EL (cell line): Measurements from ENCODE around the gene SCN2A.
"Not testable (repeated sequence)": the region's sequence is repeated elsewhere in the genome, so short reads cannot be mapped to it uniquely, and the experiment has no call there.

Experiments
- DNase-seq: peaks from one replicate; pipeline ENCODE4 v3.0.0-alpha.2; 2016

Gene SCN2A

DNA sequence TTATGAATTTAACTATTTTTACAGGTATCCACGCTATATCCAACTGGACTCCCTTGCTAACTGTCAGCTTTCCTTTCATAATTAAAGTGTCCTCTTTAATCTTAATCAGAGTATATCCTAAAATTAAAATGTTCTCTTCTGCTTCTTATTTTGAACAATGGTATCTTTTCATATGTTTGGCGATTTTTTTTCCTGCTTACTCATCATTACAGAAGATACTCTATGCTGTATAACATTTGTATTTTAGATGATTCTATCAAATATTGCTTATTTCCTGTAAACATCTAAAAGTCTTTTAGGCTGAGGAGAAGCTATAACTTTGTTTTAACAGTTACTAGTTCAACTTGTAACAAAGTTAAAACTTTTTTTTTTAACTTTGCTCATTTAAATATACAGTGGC, 17.4 kb downstream of the SCN2A start:
- no peak for DNase-seq

DNA sequence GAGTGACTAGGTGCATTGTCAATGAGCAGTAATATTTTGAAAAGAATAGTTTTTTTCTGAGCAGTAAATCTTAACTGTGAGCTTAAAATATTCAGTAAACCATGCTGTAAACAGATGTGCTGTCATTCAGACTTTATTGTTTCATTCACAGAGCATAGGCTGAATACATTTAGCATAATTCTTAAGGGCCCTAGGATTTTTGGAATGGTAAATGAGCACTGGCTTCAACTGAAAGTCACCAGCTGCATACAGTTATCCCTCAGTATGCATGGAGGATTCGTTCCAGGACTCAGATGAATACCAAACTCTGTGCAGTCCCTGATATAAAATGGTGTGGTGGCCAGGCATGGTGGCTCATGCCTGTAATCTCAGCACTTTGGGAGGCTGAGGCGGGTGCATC, 21.1 kb downstream of the SCN2A start:
- DNase-seq = not testable (repeated sequence)

DNA sequence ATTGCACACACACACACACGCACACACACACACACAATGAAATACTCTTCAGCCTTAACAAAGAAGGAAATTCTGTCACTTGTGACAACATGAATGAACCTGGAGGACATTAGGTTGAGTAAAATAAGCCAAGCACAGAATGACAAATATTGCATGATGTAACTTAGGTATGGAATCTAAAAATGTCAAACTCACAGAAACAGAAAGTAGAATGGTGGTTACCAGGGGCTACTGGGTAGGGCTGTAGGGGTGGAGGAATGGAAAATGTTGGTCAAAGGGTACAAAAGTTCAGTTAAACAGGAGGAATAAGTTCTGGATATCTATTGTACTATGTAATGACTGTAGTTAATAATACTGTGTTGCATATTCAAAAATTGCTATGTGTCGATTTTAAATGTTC, 29.5 kb downstream of the SCN2A start:
- no peak for DNase-seq

DNA sequence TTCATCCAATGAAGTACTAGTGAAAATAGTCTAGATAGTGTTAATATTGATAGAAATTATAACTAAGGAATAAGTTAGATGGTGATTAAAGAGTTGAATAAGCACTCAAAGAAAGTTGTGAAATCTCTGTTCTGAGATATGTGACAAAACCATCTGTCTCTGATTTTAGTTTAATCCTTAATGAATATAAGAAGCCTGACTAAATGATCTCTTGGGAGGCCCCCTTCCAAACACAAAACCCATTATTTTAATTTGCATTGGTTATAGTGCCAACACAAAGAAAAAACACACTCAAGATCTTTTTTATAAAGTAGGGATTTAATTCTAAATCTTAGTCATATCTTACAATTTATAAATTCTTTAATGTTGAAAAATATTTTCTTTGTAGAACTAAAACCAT, 34.0 kb downstream of the SCN2A start:
- no peak for DNase-seq

DNA sequence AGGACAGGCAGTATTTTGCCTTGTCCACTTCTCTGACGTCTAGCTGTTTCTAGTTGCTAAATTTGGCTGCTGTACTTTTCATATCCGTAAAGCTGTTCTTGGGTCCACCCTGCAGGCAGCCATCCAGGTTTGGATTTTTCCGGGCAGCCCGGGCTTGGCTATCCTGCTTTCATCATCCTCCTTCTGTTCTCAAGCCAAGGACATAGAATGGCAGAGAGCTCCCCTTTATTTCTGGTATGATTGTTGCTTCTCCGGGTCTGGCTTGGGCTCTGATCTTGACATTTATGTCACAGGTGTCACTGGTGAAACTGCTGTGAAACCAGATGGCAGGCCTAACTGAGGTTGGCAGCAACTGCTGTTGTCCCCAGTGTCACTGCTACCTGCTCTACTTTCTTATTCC, 35.5 kb downstream of the SCN2A start:
- no peak for DNase-seq

DNA sequence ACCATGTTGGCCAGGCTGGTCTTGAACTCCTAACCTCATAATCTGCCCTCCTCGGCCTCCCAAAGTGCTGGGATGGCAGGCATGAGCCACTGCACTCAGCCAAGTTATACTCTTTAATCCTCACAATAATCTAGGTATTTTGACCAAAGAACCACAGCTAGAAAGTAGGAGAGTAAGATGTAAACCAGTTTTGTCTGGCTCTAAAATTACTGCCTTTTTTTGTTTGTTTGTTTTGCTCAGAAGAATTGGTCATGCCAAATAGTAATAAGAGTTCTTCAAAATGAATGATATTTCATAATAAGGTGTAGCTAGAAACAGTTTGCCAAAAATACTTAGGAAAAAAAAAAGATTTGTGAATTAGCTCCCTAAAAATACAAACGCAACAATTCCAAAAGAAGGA, 36.7 kb downstream of the SCN2A start:
- no peak for DNase-seq

DNA sequence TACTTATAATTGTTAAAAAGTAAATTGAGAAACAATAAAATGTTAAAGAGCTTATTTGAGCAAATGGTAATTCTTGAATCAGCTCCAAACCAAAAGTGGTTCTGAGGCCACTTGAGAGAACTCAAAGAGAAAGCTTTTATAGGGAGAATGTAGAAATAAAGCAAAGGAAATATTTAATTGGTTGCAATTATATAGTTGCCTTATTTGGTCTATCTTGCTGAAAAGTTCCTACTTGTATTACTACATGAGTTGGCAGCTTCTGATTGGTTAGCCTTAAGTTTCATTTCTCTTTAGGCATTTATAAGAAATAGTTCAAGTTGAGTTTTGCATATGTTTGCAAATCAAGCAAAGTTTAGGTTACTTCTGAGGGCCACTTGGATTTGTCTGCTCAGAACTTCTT, 38.1 kb downstream of the SCN2A start:
- peak; percentile 10 for DNase-seq

DNA sequence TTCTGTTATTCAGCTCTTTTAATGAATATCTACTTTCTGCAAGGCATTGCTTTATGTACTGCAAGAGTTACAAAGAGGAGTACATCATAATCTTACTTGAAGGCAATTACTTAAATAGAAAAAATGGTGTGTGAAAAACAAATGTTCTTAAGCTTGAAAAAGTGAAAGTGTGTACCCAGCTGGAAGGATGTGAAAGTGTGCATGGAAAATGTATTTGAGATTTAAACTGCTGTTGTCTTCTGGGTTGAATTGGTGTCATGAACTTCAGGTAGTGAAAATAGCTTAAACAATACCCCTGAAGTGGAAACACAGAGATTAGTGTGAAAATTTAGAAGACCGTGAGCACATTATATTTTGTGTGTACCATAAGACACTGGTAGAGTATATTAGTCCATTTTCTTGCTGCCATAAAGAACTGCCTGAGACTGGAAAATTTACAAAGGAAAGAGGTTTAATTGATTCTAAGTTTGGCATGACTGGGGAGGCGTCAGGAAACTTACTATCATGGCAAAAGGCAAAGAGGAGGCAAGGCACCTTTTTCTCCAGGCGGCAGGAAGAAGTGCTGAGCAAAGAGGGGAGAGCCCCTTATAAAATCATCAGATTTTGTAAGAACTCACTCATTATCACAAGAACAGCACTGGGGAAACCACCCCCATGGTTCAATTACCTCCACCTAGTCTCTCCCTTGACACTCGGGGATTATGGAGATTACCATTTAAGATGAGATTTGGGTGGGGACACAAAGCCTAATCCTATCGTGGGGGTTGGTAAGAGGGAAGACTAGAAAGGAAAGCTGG, 38.8 kb downstream of the SCN2A start:
- DNase-seq = no peak

DNA sequence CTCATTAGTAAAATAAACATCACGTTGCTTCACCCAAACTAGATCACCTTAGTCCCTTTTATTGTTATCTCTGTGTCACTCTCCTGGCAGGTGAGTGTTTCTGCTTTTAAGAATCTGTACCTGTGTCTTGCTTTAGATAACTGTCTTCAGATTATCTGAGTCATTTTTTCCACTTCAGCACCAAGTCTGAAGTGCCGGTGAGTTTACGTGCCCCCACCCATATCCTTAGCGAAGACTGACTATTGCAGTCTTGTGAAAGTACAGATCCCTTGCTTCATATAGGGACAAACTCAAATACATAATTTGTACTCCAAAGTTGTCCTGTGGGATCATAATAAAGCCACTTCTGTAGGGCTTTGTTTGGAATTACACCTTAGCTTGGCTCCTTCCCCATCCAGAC, 41.1 kb downstream of the SCN2A start:
- DNase-seq = no peak

DNA sequence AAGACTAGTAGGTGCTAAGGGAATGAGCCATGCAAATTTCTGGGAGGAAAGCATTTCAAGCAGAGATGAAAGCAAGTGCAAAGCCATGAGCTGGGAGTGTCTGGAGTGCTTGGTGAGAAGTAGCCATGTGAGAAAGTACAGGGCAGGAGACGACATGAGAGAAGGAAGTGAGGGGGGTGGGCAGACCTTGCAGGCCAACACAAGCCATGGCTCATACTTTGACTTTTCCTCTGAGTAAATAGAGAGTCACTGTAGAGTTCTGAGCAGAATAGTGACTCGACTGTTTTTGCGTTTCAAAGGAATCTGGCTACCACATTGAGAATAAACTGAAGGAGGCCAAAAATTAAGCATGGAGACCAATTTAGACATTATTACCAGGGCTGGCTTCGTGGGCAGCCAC, 42.2 kb downstream of the SCN2A start:
- DNase-seq = no peak

DNA sequence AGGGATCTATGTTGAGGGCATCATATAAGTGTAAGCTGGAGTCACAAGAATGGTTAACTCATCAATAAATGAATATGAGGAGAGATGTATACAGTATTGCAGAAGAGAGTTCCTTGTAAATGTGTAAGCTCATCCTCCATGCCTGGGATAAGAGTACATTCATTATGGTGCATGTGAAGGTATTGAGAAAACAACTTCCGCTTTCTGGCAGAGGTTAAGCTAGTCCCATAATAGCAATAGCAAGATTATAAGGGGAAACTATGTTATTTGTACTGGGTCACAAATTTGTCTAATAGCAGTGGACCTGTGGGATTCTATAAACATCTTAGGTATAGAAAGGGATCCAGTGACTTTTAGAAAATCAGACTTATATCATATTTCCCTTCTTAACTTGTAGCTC, 44.1 kb downstream of the SCN2A start:
- DNase-seq = no peak

DNA sequence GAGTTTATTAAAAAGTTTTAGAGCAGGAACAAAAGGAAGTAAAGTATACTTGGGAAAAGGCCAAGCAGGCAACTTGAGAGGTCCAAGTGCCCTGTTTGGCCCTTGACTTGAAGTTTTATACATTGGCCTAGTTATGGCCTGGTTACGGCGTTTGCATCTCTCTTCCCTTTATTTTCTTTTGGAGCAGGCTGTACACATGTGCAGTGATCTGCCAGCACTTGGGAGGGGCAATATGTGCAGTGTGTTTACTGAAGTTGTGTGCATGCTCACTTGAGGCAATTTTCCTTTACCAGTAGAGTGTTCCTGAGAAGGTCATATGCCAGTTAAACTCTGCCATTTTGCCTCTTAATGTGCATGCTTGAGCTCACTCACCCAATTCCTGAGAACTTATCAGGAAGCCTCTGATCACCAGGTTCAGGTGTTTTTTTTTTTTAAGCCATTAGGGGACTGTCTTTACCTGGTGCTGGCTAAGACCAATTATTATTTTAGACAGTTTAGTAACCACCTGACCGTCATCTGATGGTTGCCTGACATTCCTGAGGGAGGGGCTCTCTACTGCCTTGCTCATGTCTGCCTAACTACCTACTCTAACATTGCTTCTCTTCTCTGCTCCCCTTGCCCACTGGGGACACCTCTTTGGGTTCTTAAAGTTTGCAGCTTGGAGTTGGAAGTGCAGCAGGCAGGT, 48.0 kb downstream of the SCN2A start:
- DNase-seq = no peak

DNA sequence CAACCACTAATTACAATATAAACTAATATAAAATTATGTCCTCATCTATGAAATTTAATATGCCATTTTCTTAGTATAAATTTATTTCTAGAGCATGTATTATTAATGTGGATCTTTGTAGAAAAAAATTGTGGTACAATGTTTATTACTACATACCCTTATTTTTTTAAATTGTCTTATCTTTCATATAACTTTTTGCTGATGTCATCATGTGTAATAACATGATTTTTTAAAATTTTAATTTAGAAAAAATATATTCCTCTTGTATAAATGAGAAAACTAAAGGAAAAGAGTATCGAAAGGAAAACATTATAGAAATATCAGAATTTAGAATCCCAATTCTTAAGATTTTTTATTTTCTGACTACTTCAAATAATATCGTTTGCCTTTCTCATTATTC, 49.9 kb downstream of the SCN2A start:
- DNase-seq = no peak

DNA sequence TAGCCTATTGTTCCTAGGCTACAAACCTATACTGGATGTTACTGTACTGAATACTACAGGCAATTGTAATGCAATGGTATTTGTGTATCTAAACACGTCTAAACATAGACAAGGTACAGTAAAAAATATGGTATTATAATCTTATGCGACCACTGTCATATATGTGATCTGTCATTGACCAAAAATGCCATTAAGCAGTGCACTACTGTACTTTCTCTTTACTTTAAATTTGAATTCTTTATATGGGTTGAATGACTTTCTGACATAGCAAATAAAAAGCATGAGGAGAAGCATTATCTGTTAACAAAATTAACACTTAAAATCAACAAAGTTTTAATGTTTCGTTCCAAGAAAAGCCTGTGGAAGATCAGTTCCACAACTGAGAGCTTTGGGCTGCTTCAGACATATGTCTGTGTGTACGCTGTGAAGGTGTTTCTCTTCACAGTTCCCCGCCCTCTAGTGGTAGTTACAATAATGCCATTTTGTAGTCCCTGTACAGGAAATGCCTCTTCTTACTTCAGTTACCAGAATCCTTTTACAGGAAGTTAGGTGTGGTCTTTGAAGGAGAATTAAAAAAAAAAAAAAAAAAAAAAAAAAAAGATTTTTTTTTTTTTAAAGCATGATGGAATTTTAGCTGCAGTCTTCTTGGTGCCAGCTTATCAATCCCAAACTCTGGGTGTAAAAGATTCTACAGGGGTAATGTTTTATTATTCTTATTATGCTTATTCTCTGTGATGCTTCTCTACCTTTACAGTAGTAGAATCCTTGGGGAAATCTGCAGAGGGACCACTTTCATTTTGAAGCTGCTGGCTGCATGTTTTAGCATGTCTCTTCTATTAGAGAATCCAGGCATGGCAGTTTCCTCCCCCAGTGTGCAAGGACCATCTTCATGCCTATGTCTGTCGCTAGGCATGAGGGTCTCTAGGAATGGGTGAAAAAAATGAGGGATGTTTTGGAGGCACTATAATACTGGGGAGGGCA, 54.5 kb downstream of the SCN2A start:
- DNase-seq = peak; percentile 76

DNA sequence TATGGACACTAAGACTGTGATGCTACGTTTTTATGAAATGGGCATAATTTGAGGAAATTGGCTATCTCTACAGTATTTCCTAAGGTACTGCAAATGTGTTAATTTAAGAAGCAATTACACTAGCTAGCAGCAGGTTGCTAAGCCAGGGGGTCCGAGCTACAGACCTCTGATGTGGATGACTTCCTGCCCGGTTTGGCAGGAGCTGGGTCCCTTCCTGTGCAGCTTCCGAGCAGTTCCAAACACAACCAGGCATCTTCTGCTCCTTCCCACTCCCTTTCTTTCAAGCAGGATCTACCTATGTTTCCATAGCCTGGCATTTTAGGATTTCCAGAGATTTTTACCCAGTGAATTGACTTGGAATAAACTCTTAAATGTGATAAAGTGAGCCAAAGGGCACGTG, 55.7 kb downstream of the SCN2A start:
- DNase-seq = no peak

DNA sequence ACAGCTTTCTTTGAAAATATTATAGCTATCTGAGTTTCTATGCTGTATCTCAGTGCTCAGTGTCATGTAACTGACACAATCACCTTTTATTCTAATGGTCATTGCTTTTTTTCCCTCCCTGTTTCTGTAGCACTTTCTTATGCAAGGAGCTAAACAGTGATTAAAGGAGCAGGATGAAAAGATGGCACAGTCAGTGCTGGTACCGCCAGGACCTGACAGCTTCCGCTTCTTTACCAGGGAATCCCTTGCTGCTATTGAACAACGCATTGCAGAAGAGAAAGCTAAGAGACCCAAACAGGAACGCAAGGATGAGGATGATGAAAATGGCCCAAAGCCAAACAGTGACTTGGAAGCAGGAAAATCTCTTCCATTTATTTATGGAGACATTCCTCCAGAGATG, 56.4 kb downstream of the SCN2A start:
- no peak for DNase-seq

DNA sequence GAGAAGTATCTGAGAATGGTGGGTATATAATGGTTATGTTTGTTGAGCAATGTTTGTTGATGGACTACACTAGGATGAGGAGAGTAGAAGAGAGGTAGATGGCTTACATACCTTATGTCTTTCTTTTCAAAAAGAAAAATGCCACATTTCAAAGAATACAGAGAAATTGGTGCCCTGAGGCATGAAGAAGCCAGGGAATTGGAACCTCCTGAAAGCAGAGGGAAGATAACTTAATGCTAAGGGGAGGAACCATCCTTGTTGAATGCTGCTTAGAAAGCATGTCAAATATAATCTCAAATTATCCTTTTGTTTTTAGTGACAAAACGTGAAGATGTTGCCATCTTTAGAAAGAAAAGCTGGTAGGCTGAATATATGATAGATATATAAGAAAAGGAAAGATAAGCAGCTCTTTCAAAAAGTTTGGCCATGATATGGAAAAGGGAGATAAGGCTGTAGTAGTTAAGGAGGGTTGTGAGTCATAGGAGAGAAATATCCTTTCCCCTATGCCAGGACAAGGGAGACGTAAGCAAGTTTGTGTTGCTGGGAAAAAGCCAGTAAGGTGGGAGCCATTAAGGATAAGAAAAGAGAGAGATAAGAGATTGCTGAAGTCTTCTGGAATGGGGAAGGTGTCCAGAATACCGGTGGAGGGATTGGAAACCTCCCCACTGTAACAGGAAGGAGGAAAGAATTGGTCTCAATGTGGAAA, 66.3 kb downstream of the SCN2A start:
- DNase-seq = no peak

DNA sequence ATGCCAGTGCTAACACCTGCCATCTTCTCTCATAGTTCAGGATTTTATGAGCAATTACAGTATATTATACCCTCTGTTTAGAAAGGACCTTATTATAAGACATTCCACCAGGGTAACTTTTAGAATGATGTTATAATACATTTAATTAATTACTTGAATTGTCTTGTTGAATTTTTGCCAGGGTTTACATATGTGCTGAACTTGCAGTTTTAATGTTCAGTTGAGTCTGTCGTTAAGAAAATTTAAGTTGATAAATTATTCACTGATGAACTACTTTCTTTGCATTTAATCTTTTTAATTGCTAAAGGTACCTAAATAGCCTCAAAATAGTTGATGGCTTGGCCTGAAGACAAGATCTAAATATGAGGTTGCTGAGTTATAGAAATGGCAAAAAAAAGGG, 68.1 kb downstream of the SCN2A start:
- no peak for DNase-seq

DNA sequence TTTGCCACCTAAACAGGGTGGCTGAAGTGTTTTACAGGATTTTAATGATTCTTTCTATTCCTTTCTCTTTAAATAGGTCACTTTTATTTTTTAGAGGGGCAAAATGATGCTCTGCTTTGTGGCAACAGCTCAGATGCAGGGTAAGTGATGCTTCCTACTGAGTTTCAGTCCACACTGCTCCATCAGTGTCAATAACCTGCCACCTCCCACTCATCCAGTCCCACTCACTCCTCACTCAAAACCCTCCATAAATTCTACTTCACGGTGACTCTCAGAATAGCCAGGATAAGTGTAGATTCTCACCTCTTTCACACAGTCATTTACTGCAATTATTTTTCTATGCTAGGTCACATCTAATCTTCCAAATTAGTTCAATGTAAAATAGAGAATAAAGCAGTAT, 72.7 kb downstream of the SCN2A start:
- no peak for DNase-seq

DNA sequence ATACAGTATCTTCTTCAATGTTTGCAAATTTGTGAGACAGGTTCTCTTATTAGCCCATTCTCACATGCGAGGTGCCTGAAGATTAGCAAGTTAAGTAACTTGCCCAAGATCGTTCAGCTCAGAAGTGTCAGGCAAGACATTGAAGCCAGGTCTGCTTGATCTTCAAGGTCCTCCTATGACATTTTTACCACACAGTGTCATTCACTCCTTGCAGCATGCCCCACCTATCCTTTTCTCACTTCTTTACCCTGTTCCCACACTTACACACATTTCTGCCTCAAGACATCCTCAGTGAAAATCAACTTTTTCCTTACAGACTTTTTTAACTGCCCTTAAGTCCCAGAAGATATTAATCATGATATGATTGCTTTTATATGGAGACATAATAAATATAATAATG, 73.8 kb downstream of the SCN2A start:
- no peak for DNase-seq

DNA sequence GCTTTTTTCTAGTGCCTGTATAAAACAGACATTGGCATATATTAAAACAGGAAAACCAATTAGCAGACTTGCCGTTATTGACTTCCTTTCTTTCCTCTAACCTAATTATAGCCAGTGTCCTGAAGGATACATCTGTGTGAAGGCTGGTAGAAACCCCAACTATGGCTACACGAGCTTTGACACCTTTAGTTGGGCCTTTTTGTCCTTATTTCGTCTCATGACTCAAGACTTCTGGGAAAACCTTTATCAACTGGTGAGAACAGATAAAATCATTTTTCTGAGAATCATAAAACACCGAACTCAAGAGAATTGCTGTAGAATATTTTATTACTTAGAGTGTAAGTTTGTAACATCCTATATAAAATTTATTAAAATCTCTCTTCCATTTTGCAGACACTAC, 74.3 kb downstream of the SCN2A start:
- no peak for DNase-seq

DNA sequence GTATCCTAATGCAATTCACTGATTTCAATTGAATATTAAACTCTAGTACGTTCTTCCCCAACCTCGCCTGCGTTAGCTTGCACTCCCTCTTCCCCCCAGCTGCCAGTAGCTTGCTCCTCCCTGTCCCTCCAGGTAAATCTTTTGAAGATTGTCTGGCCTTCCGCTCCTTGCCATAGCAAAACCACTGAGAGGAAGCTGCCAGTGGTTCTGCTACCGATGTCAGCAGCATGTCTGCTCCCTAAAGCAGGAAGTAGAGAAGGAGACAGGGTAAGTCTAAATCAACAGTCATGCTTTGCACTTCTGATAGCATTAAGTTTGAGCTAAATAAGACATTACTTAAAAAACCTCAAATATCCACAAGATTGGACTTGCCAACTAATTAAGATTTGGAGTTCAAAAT, 89.1 kb downstream of the SCN2A start:
- DNase-seq = no peak

DNA sequence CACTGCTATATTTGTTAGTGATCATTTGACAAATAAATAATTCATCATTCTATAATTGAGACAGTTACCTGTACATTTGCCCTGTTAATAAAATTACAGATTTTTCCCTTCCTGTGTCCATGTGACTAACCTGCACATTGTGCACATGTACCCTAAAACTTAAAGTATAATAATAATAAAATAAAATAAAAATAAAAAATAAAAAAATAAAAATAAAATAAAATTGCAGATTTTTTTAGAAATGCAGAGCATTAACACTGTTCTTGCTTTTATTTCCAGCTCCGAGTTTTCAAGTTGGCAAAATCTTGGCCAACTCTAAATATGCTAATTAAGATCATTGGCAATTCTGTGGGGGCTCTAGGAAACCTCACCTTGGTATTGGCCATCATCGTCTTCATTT, 105.1 kb downstream of the SCN2A start:
- not testable (repeated sequence) for DNase-seq
